Right cardiac atrium (tissue), 5 donors: Measurements from ENCODE around the gene INTS7. TPM values are rescaled to one million over a fixed set of nuclear protein-coding genes. Genes with fewer than 3 reads are reported as not detected.

Source experiments
- ATAC-seq, 2 donors: fragments of 200-7000 bp; cut with Tn5 transposase; one replicate each; pipeline versions ENCODE4 v1.8.0 to v1.9.1; 2020; ENCODE audit warnings: moderate library complexity in 2 of 2, mild to moderate bottlenecking in 1 of 2
- DNase-seq, 3 donors: peaks; one replicate each; pipeline ENCODE4 v3.0.0-alpha.2; 2020
- H3K27ac ChIP-seq: one replicate; pipeline ENCODE4 v1.5.1; 2013; ENCODE audit warnings: mild to moderate bottlenecking, low read length, control low read depth, moderate library complexity
- H3K27me3 ChIP-seq: one replicate; pipeline ENCODE4 v1.6.1; 2013; ENCODE audit not compliant: control insufficient read depth, insufficient read depth
- H3K4me1 ChIP-seq: one replicate; pipeline ENCODE4 v1.6.1; 2013; ENCODE audit warnings: low read length; ENCODE audit not compliant: control insufficient read depth, insufficient read depth
- H3K4me3 ChIP-seq: one replicate; pipeline ENCODE4 v1.5.1; 2013; ENCODE audit warnings: low read length, control low read depth
- H3K9me3 ChIP-seq: one replicate; pipeline ENCODE4 v1.6.1; 2013; ENCODE audit warnings: low read length; ENCODE audit not compliant: control insufficient read depth
- WGBS: extraction: QIAGEN DNeasy Blood & Tissue Kit; methylation state at CpG from one replicate; pipeline ENCODE4 v1.1.7; 2013; 5-methylcytosine and 5-hydroxymethylcytosine counted together
- intact Hi-C, 4 donors: fragments of 100-400 bp; cut with DNase I; formaldehyde crosslinking; loops; one replicate each; pipeline versions ENCODE4 v1.11.0 to v1.14.0; 2022 to 2023
- polyA plus RNA-seq: library from polyadenylated mRNA; stranded (reverse); fragments of 200-250 nt; gene quantifications from one replicate; pipeline ENCODE4 v1.2.3, GENCODE V29; 2013
- total RNA-seq, 4 donors: library from RNA; stranded (reverse); fragmentation: NEBNext Ultra II Directional; extraction: Animal tissue kit (Norgen Biotek cat#: 25700); gene quantifications; one replicate each; pipeline ENCODE4 v1.2.1, GENCODE V29; 2021
- donor health status: healthy with polysubstance abuse.
- donor health status: DM: no; HTN: yes; CAD: no.
- donor health status: DM: no; HTN: no; CAD: no.
- donor health status: DM: no; HTN: yes; CAD: no; lungs with severe emphysema.
- donor health status: DM: yes; HTN: yes; CAD: no.

Gene INTS7
- total and polyA plus RNA-seq, 5 donors, result 3.6 to 12.2 (median 7.8) TPM

- Histone ChIP-seq H3K9me3 (no peaks in the 10 kb centered on the region), H3K4me1 (peaks cover 7% of the 10 kb centered on the region), H3K27ac (no peak overlapping the region), H3K27me3 (no peaks in the 10 kb centered on the region), H3K4me3 (no peak overlapping the region)
- DNase-seq, result peak; percentile 32 to 65 (median 62)
- WGBS, result 42% methylated on average over 9 of the region's 9 CpGs
- intact Hi-C loops, result loop anchor here in 1 of 4 donors (10.0 kb wide), 1 partner anchor 98 kb away; the partner anchor contains the start of gene LPGAT1
- ATAC-seq, result peak; percentile 87 to 91
Observed at GRCh38 chr1:211932231-211932932, 103.0 kb downstream of the INTS7 start.

- DNase-seq (no peak), ATAC-seq (no peak)
- Histone ChIP-seq H3K4me1 (peaks cover 7% of the 10 kb centered on the region), H3K9me3 (no peaks in the 10 kb centered on the region), H3K27me3 (no peaks in the 10 kb centered on the region), H3K4me3 (no peak overlapping the region), H3K27ac (no peak overlapping the region)
- intact Hi-C loops, result loop anchor here in 1 of 4 donors (10.0 kb wide), 1 partner anchor 95 kb away; the partner anchor contains the start of gene LPGAT1
- 87% methylated on average over 2 of the region's 2 CpGs for WGBS
Observed at GRCh38 chr1:211929683-211930082, 105.7 kb downstream of the INTS7 start.

- no peaks in the 10 kb centered on the region for H3K27me3 ChIP-seq
- ATAC-seq (no peak), DNase-seq (no peak)
- WGBS, result 75% methylated on average over 9 of the region's 9 CpGs
- peaks cover 3% of the 10 kb centered on the region for H3K4me1 ChIP-seq
- intact Hi-C loops, result no loop called here
- no peak overlapping the region for H3K27ac ChIP-seq
- H3K9me3 ChIP-seq, result no peaks in the 10 kb centered on the region
- H3K4me3 ChIP-seq, result no peak overlapping the region
Observed at GRCh38 chr1:211928993-211929637, 106.2 kb downstream of the INTS7 start.

- DNase-seq, result no peak
- H3K27me3 ChIP-seq, result no peaks in the 10 kb centered on the region
- WGBS, result 93% methylated on average over 1 of the region's 1 CpG
- no peak overlapping the region for H3K4me3 ChIP-seq
- ATAC-seq, result no peak
- no peaks in the 10 kb centered on the region for H3K9me3 ChIP-seq
- H3K27ac ChIP-seq, result no peak overlapping the region
- peaks cover 2% of the 10 kb centered on the region for H3K4me1 ChIP-seq
- intact Hi-C loops, result no loop called here
Observed at GRCh38 chr1:211928290-211928801, 107.0 kb downstream of the INTS7 start.

- intact Hi-C loops, result no loop called here
- WGBS, result 33% methylated on average over 7 of the region's 7 CpGs
- no peaks in the 10 kb centered on the region for H3K9me3 ChIP-seq
- ATAC-seq (peak; percentile 49 to 61), DNase-seq (no peak)
- H3K4me1 ChIP-seq, result peaks cover 5% of the 10 kb centered on the region
- H3K27me3 ChIP-seq, result no peaks in the 10 kb centered on the region
- H3K4me3 ChIP-seq, result no peak overlapping the region
- no peak overlapping the region for H3K27ac ChIP-seq
Observed at GRCh38 chr1:211925016-211925415, 110.3 kb downstream of the INTS7 start.

GRCh38 chr1:211924256-211924655 lies 111.1 kb downstream of the INTS7 start:
- H3K4me3 ChIP-seq, result no peak overlapping the region
- no peaks in the 10 kb centered on the region for H3K9me3 ChIP-seq
- peaks cover 5% of the 10 kb centered on the region for H3K4me1 ChIP-seq
- H3K27me3 ChIP-seq, result no peaks in the 10 kb centered on the region
- ATAC-seq (no peak), DNase-seq (no peak)
- intact Hi-C loops, result no loop called here
- H3K27ac ChIP-seq, result no peak overlapping the region
- WGBS, result 89% methylated on average over 10 of the region's 10 CpGs

- intact Hi-C loops, result no loop called here
- WGBS, result 81% methylated on average over 5 of the region's 5 CpGs
- DNase-seq, result no peak
- Histone ChIP-seq H3K9me3 (no peaks in the 10 kb centered on the region), H3K4me3 (no peak overlapping the region), H3K4me1 (peaks cover 5% of the 10 kb centered on the region), H3K27me3 (no peaks in the 10 kb centered on the region), H3K27ac (no peak overlapping the region)
- ATAC-seq, result no peak
Observed at GRCh38 chr1:211923095-211923494, 112.3 kb downstream of the INTS7 start.

GRCh38 chr1:211921579-211922095 lies 113.7 kb downstream of the INTS7 start:
- no peaks in the 10 kb centered on the region for H3K27me3 ChIP-seq
- no peak overlapping the region for H3K27ac ChIP-seq
- intact Hi-C loops, result no loop called here
- no peak for ATAC-seq
- peaks cover 5% of the 10 kb centered on the region for H3K4me1 ChIP-seq
- no peak for DNase-seq
- 89% methylated on average over 9 of the region's 9 CpGs for WGBS
- no peaks in the 10 kb centered on the region for H3K9me3 ChIP-seq
- no peak overlapping the region for H3K4me3 ChIP-seq

GRCh38 chr1:211920602-211921226 lies 114.6 kb downstream of the INTS7 start:
- H3K9me3 ChIP-seq, result no peaks in the 10 kb centered on the region
- ATAC-seq (no peak), DNase-seq (peak in 1 of 3 donors; percentile 16)
- H3K27ac ChIP-seq, result peak overlapping the region; percentile 48
- no peaks in the 10 kb centered on the region for H3K27me3 ChIP-seq
- no peak overlapping the region for H3K4me3 ChIP-seq
- peaks cover 5% of the 10 kb centered on the region for H3K4me1 ChIP-seq
- 90% methylated on average over 4 of the region's 4 CpGs for WGBS
- intact Hi-C loops, result no loop called here

GRCh38 chr1:211920141-211920572 lies 115.2 kb downstream of the INTS7 start:
- DNase-seq (peak in 2 of 3 donors; percentile 57), ATAC-seq (peak; percentile 64 to 86)
- H3K4me1 ChIP-seq, result peaks cover 5% of the 10 kb centered on the region
- H3K4me3 ChIP-seq, result no peak overlapping the region
- no peaks in the 10 kb centered on the region for H3K27me3 ChIP-seq
- WGBS, result 19% methylated on average over 5 of the region's 5 CpGs
- H3K9me3 ChIP-seq, result no peaks in the 10 kb centered on the region
- intact Hi-C loops, result no loop called here
- H3K27ac ChIP-seq, result peak overlapping the region; percentile 30
